ENCODE data around the gene UBE4B. TPM values are rescaled to one million over a fixed set of nuclear protein-coding genes. Genes with fewer than 3 reads are reported as not detected.
"Not testable (repeated sequence)": the region's sequence is repeated elsewhere in the genome, so short reads cannot be mapped to it uniquely, and the experiment has no call there.

UBE4B gene
- total and polyA plus RNA-seq, 9 donors = 26.3 to 46.9 (median 38.9) TPM

DNA sequence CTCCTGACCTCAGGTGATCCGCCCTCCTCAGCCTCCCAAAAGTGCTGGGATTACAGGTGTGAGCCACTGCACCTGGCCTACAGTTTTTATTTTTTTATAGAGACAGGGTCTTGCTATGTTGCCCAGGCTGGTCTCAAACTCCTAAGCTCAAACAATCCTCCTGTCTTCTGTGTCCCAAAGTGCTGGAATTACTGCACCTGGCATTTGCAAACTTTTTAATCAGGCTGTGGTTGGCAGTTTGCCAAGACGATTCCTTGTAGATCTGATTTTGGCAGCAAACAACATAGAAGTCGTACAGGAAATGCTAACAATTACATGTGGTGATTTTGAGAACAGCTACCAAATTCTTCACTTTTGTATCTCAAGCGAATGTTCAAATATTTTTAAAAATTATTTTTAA, 25.6 kb upstream of the UBE4B start:
- no peak overlapping the region for H3K27ac ChIP-seq
- H3K4me1 ChIP-seq (ENCODE audit: insufficient read depth) = no peaks in the 10 kb centered on the region
- H3K27me3 ChIP-seq = no peaks in the 10 kb centered on the region
- WGBS, 3 donors = 41 to 47% (median 44%) methylated on average over 4 of the region's 4 CpGs
- no peak for TF ChIP-seq EP300 (IDR thresholded peaks at IDR 0.05)
- H3K9me3 ChIP-seq = no peaks in the 10 kb centered on the region
- no peak for DNase-seq
- no peaks in the 10 kb centered on the region for H3K36me3 ChIP-seq
- H3K4me3 ChIP-seq = no peak overlapping the region
- intact Hi-C loops (cut with DNase I) = no loop called here

DNA sequence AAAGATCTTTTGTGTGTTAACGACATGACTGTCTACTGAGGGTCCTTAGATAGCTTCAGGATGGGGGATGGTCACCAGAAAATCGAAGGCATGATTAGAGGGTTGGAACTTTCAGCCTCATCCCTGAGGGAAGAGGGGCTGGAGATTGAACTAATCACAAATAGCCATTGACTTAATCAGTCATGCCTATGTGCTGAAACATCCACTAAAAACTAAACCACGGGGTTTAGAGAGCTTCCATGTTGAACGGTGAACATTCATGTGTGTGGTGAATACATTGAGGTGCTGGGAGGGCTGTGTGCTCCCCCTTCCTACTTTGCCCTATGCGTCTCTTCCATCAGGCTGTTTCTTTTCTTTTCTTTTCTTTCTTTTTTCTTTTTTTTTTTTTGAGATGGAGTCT, 18.7 kb upstream of the UBE4B start:
- intact Hi-C loops (cut with DNase I) = no loop called here
- 83 to 88% (median 86%) methylated on average over 5 of the region's 5 CpGs for WGBS, 3 donors
- Histone ChIP-seq H3K27me3 (no peaks in the 10 kb centered on the region), H3K4me1 (ENCODE audit: insufficient read depth) (no peaks in the 10 kb centered on the region), H3K4me3 (no peak overlapping the region), H3K36me3 (no peaks in the 10 kb centered on the region), H3K9me3 (no peaks in the 10 kb centered on the region), H3K27ac (no peak overlapping the region)
- no peak for DNase-seq
- TF ChIP-seq POLR2A (IDR thresholded peaks at IDR 0.05) = no peak
- TF ChIP-seq EP300 (IDR thresholded peaks at IDR 0.05) = no peak
- TF ChIP-seq, protein P1, sequence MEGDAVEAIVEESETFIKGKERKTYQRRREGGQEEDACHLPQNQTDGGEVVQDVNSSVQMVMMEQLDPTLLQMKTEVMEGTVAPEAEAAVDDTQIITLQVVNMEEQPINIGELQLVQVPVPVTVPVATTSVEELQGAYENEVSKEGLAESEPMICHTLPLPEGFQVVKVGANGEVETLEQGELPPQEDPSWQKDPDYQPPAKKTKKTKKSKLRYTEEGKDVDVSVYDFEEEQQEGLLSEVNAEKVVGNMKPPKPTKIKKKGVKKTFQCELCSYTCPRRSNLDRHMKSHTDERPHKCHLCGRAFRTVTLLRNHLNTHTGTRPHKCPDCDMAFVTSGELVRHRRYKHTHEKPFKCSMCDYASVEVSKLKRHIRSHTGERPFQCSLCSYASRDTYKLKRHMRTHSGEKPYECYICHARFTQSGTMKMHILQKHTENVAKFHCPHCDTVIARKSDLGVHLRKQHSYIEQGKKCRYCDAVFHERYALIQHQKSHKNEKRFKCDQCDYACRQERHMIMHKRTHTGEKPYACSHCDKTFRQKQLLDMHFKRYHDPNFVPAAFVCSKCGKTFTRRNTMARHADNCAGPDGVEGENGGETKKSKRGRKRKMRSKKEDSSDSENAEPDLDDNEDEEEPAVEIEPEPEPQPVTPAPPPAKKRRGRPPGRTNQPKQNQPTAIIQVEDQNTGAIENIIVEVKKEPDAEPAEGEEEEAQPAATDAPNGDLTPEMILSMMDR (IDR thresholded peaks at IDR 0.05) = no peak

DNA sequence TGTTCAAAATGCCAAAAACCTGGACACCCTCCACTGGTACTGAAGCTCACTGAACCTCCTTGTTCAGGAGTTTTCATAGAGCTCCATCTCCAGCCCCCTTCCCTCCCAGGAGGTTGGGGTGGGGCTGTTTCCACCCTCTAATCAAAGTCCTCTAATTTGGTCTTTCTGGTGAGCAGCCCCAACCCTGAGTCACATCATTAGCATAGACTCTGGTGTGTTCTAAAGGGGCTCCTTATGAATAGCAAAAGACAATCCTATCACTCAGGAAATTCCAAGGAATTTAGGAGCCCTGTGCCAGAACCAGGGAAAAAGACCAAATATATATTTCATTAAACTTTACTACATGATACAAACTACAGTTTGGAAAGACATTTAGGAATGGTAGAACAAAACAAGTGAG, 13.2 kb upstream of the UBE4B start:
- Histone ChIP-seq H3K27ac (no peak overlapping the region), H3K4me3 (no peak overlapping the region), H3K27me3 (no peaks in the 10 kb centered on the region), H3K4me1 (ENCODE audit: insufficient read depth) (no peaks in the 10 kb centered on the region), H3K36me3 (no peaks in the 10 kb centered on the region), H3K9me3 (no peaks in the 10 kb centered on the region)
- no peak for DNase-seq
- intact Hi-C loops (cut with DNase I) = no loop called here
- no peak for TF ChIP-seq POLR2A (IDR thresholded peaks at IDR 0.05)

DNA sequence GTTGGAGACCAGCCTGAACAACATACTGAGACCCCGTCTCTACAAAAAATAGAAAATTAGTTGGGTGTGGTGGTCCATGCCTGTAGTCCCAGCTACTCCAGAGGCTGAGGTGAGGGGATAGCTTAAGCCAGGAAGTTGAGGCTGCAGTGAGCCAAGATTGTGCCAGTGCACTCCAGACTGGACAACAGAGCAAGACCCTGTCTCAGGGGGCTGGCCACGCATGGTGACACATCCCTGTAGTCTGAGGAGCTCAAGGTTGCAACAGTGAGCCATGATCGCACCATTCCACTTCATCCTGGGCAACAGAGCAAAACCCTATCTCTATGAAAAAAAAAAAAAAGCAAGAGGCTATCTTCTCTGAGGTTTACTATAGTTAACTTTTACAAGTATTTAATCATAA, 12.7 kb upstream of the UBE4B start:
- WGBS, 3 donors = 78 to 82% (median 79%) methylated on average over 3 of the region's 3 CpGs
- Histone ChIP-seq H3K27me3 (no peaks in the 10 kb centered on the region), H3K4me1 (ENCODE audit: insufficient read depth) (no peaks in the 10 kb centered on the region), H3K9me3 (no peaks in the 10 kb centered on the region), H3K36me3 (no peaks in the 10 kb centered on the region), H3K27ac (no peak overlapping the region), H3K4me3 (no peak overlapping the region)
- DNase-seq = no peak
- intact Hi-C loops (cut with DNase I) = no loop called here
- TF ChIP-seq POLR2A (IDR thresholded peaks at IDR 0.05) (no peak), EP300 (IDR thresholded peaks at IDR 0.05) (no peak)
- TF ChIP-seq, protein P1 (IDR thresholded peaks at IDR 0.05) = no peak

DNA sequence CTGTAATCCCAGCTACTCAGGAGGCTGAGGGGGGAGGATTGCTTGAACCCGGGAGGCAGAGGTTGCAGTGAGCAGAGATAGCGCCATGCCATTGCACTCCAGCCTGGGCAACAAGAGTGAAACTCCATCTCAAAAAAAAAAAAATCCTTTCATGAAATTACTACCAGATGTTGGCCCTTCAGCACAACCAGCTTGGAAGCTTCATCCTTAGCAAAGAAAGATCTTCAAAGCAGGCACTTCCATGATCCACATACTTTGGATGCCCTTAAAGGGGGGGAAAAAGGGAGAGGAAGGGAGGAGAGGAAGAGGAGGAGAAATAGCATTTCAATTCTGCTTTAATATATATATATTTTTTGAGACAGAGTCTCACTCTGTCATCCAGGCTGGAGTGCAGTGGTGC, 12.1 kb upstream of the UBE4B start:
- H3K4me1 ChIP-seq (ENCODE audit: insufficient read depth); DNase-seq; H3K27ac ChIP-seq; intact Hi-C loops (cut with DNase I); H3K36me3 ChIP-seq; H3K4me3 ChIP-seq; H3K9me3 ChIP-seq; H3K27me3 ChIP-seq: not testable (repeated sequence)
- WGBS, 3 donors = 39 to 52% (median 50%) methylated on average over 2 of the region's 2 CpGs

DNA sequence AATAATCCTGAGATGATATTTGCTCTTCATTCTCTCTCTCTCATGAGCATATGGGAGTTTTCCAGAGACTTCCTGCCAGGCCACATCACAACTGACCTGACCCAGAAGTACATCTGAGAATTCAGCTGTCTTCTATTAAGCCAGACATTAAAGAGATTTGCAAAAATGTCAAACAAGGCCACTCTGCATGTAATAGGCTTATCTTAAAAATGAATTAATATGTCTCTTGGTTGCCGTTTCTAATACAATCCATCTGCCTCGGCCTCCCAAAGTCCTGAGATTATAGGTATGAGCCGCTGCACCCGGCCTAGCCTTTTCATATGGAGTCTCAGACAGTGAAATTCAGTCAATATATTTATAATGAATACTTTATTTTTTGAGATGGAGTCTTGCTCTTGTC, 10.8 kb upstream of the UBE4B start:
- DNase-seq; H3K4me1 ChIP-seq (ENCODE audit: insufficient read depth); H3K27ac ChIP-seq; H3K27me3 ChIP-seq; H3K4me3 ChIP-seq; H3K9me3 ChIP-seq; H3K36me3 ChIP-seq; intact Hi-C loops (cut with DNase I): not testable (repeated sequence)
- 54 to 68% (median 61%) methylated on average over 4 of the region's 4 CpGs for WGBS, 3 donors

DNA sequence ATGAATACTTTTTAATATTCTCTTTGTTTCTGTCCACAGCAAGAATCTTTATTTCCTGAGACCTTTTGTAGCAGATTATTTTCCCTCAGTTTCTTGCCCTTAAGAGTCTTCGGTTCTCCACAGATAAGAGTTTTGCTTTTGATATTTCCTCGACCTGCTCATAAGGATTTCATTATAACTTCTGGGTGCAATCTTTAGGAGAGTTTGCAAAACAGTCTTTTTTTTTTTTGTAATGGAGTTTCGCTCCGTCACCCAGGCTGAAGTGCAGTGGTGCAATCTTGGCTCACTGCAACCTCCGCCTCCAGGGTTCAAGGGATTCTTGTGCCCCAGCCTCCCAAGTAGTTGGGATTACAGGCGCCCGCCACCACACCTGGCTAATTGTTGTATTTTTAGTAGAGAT, 10.1 kb upstream of the UBE4B start:
- 84 to 91% (median 89%) methylated on average over 7 of the region's 7 CpGs for WGBS, 3 donors
- no peak for DNase-seq
- Histone ChIP-seq H3K4me3 (no peak overlapping the region), H3K36me3 (no peaks in the 10 kb centered on the region), H3K4me1 (ENCODE audit: insufficient read depth) (no peaks in the 10 kb centered on the region), H3K27ac (no peak overlapping the region), H3K9me3 (no peaks in the 10 kb centered on the region), H3K27me3 (no peaks in the 10 kb centered on the region)
- intact Hi-C loops (cut with DNase I) = no loop called here
- TF ChIP-seq EP300 (IDR thresholded peaks at IDR 0.05) (no peak), POLR2A (IDR thresholded peaks at IDR 0.05) (no peak)
- TF ChIP-seq, protein P1 (IDR thresholded peaks at IDR 0.05) = no peak
